HepG2 (cell line): Measurements from ENCODE around the gene TADA3. TPM values are rescaled to one million over a fixed set of nuclear protein-coding genes. Genes with fewer than 3 reads are reported as not detected.

Experiments
- FOXO1 ChIP-seq: sonication (generic); formaldehyde crosslinking; IDR thresholded peaks from 2 replicates; pipeline ENCODE4 v1.4.0; 2020; ENCODE audit warnings: missing genetic modification reagents
- HNRNPH1 ChIP-seq: fragments of 200-400 bp; formaldehyde crosslinking; optimal IDR thresholded peaks from 2 replicates; pipeline ENCODE3; 2017; ENCODE audit warnings: mild to moderate bottlenecking, low read depth, low read length
- HNRNPK ChIP-seq: fragments of 200-400 bp; formaldehyde crosslinking; IDR thresholded peaks from 2 replicates; pipeline ENCODE4 v1.6.1; 2018; ENCODE audit warnings: low read length, low read depth, moderate library complexity, mild to moderate bottlenecking; ENCODE audit not compliant: poor library complexity, severe bottlenecking
- HOXA9 ChIP-seq: sonication (generic); formaldehyde crosslinking; IDR thresholded peaks from 2 replicates; pipeline ENCODE4 v1.8.1; 2022; ENCODE audit warnings: missing genetic modification reagents, mild to moderate bottlenecking, moderate library complexity, borderline replicate concordance
- NCOR1 ChIP-seq: fragments of 200-600 bp; sonication (generic); IDR thresholded peaks from 2 replicates; pipeline ENCODE4 v1.7.0; 2017; ENCODE audit warnings: antibody characterized with exemption, low read length, borderline replicate concordance
- NFE2 ChIP-seq: sonication (generic); formaldehyde crosslinking; IDR thresholded peaks from 2 replicates; pipeline ENCODE4 v1.4.0; 2020; ENCODE audit warnings: missing genetic modification reagents
- PAWR ChIP-seq: sonication (generic); formaldehyde crosslinking; IDR thresholded peaks from 2 replicates; pipeline ENCODE4 v1.4.0; 2020; ENCODE audit warnings: missing genetic modification reagents, mild to moderate bottlenecking, borderline replicate concordance
- POGZ ChIP-seq: sonication (generic); formaldehyde crosslinking; IDR thresholded peaks from 2 replicates; pipeline ENCODE4 v1.4.0; 2020; ENCODE audit warnings: mild to moderate bottlenecking, missing genetic modification reagents
- REPIN1 ChIP-seq: sonication (generic); formaldehyde crosslinking; IDR thresholded peaks from 2 replicates; pipeline ENCODE4 v1.8.0; 2022; ENCODE audit warnings: missing genetic modification reagents, low read depth, mild to moderate bottlenecking, borderline replicate concordance
- TRAFD1 ChIP-seq: sonication (generic); formaldehyde crosslinking; IDR thresholded peaks from 2 replicates; pipeline ENCODE4 v1.5.1; 2020; ENCODE audit warnings: missing genetic modification reagents, mild to moderate bottlenecking, borderline replicate concordance
- ZBTB33 ChIP-seq: sonication (generic); formaldehyde crosslinking; IDR thresholded peaks from 2 replicates; pipeline ENCODE4 v1.4.0; 2020; ENCODE audit warnings: missing genetic modification reagents
- ZBTB7A ChIP-seq: sonication (generic); formaldehyde crosslinking; IDR thresholded peaks from 2 replicates; pipeline ENCODE4 v1.8.0; 2022; ENCODE audit warnings: mild to moderate bottlenecking, missing genetic modification reagents
- ZC3H4 ChIP-seq: sonication (generic); formaldehyde crosslinking; IDR thresholded peaks from 2 replicates; pipeline ENCODE4 v1.4.0; 2020; ENCODE audit warnings: missing genetic modification reagents, borderline replicate concordance
- ZKSCAN8 ChIP-seq: IDR thresholded peaks from 2 replicates; pipeline ENCODE4 v1.6.1; 2016; ENCODE audit warnings: borderline replicate concordance, missing genetic modification reagents, missing compliant biosample characterization
- ZMYM3 ChIP-seq: sonication (generic); formaldehyde crosslinking; IDR thresholded peaks from 2 replicates; pipeline ENCODE4 v1.5.1; 2020; ENCODE audit warnings: mild to moderate bottlenecking, missing genetic modification reagents
- ZNF160 ChIP-seq: sonication (generic); formaldehyde crosslinking; IDR thresholded peaks from 2 replicates; pipeline ENCODE4 v1.8.0; 2022; ENCODE audit warnings: mild to moderate bottlenecking, inconsistent platforms, missing genetic modification reagents
- ZNF350 ChIP-seq: sonication (generic); formaldehyde crosslinking; IDR thresholded peaks from 2 replicates; pipeline ENCODE4 v1.4.0; 2020; ENCODE audit warnings: mild to moderate bottlenecking, low read depth, missing genetic modification reagents, borderline replicate concordance
- ZNF501 ChIP-seq: sonication (generic); formaldehyde crosslinking; IDR thresholded peaks from 2 replicates; pipeline ENCODE4 v1.5.1; 2020; ENCODE audit warnings: mild to moderate bottlenecking, moderate library complexity, missing genetic modification reagents
- ZNF556 ChIP-seq: sonication (generic); formaldehyde crosslinking; IDR thresholded peaks from 2 replicates; pipeline ENCODE4 v1.4.0; 2020; ENCODE audit warnings: mild to moderate bottlenecking, missing genetic modification reagents, borderline replicate concordance
- ZNF850 ChIP-seq: sonication (generic); formaldehyde crosslinking; conservative IDR thresholded peaks from 2 replicates; pipeline ENCODE4 v1.9.0; 2021; ENCODE audit warnings: mild to moderate bottlenecking, missing genetic modification reagents
- ZSCAN12 ChIP-seq: sonication (generic); formaldehyde crosslinking; IDR thresholded peaks from 2 replicates; pipeline ENCODE4 v1.9.0; 2021; ENCODE audit warnings: mild to moderate bottlenecking, missing genetic modification reagents
- polyA plus RNA-seq, 8 experiments: library from polyadenylated mRNA; depleted of rRNA in 3 of 8; stranded (reverse) in 7 of 8; unstranded in 1 of 8; fragments of >200 nt; fragmentation: Illumina TruSeq in 4 of 8; extraction: Trizol in 4 of 8; gene quantifications; 2 replicates each; pipeline versions ENCODE4 v1.2.1 to v1.2.3, GENCODE V29; 2011 to 2016; ENCODE audit warnings: low read depth in 4 of 8, missing spikeins in 1 of 8, mixed read lengths in 1 of 8; ENCODE audit not compliant: insufficient read depth in 1 of 8
- total RNA-seq, 5 experiments: library from RNA; depleted of rRNA; stranded (reverse); fragments of >200 nt; fragmentation: Illumina TruSeq; extraction: Trizol; gene quantifications; 2 replicates each; pipeline ENCODE4 v1.2.3, GENCODE V29; 2016; ENCODE audit warnings: low read depth in 1 of 5
- TF ChIP-seq, protein P1 (sequence below): sonication (generic); formaldehyde crosslinking; IDR thresholded peaks from 2 replicates; pipeline ENCODE4 v1.8.1; 2023; ENCODE audit warnings: mild to moderate bottlenecking, moderate library complexity, missing genetic modification reagents
- TF ChIP-seq, protein P2 (sequence below): sonication (generic); formaldehyde crosslinking; conservative IDR thresholded peaks from 2 replicates; pipeline ENCODE4 v1.8.0; 2022; ENCODE audit warnings: mild to moderate bottlenecking, moderate library complexity, missing genetic modification reagents

TADA3 gene
- total and polyA plus RNA-seq, 2 of the 13 experiments (the other 11 are each of a cell fraction or from before 2014, with no cell fraction given), result 32.1 to 37.1 TPM

- TF ChIP-seq ZNF501 (peak; percentile 73; the same call in 1 of the 2 replicates), HOXA9 (no peak; the same call in 1 of the 2 replicates), NFE2 (CRISPR knock-in tag) (no peak), REPIN1 (CRISPR knock-in tag) (0 out of 2 replicates have a peak, but pooled peaks have one; percentile 35), TRAFD1 (no peak), ZNF350 (CRISPR knock-in tag) (no peak), ZNF556 (peak; percentile 64; the same call in 1 of the 2 replicates), HNRNPK (no peak), ZMYM3 (CRISPR knock-in tag) (no peak), FOXO1 (peak; percentile 58; the same call in 1 of the 2 replicates), ZBTB7A (CRISPR knock-in tag) (no peak), ZBTB33 (CRISPR knock-in tag) (no peak), ZNF850 (CRISPR knock-in tag) (no peak), POGZ (CRISPR knock-in tag) (no peak), ZSCAN12 (no peak), ZKSCAN8 (CRISPR knock-in tag) (no peak), ZNF160 (CRISPR knock-in tag) (no peak), NCOR1 (no peak), ZC3H4 (no peak), PAWR (CRISPR knock-in tag) (no peak), HNRNPH1 (no peak)
- TF ChIP-seq, protein P1, sequence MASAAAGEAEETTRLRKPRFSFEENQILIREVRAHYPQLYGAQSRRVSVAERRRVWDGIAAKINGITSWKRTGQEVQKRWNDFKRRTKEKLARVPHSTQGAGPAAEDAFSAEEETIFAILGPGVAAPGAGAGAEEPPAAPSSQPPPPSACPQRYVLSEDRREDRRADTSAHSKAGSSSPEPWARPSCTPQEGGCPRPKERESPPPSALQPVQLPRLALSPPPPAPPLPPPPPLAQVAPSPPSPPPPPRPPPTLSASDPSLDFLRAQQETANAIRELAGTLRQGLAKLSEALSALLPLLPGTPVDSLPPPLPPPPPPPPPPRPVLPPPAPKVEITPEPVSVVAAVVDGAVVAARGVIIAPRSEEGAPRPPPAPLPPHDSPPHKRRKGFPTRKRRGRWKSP, result no peak; the same call in 1 of the 2 replicates
- TF ChIP-seq, protein P2, sequence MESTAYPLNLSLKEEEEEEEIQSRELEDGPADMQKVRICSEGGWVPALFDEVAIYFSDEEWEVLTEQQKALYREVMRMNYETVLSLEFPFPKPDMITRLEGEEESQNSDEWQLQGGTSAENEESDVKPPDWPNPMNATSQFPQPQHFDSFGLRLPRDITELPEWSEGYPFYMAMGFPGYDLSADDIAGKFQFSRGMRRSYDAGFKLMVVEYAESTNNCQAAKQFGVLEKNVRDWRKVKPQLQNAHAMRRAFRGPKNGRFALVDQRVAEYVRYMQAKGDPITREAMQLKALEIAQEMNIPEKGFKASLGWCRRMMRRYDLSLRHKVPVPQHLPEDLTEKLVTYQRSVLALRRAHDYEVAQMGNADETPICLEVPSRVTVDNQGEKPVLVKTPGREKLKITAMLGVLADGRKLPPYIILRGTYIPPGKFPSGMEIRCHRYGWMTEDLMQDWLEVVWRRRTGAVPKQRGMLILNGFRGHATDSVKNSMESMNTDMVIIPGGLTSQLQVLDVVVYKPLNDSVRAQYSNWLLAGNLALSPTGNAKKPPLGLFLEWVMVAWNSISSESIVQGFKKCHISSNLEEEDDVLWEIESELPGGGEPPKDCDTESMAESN (CRISPR knock-in tag), result no peak
Observed at GRCh38 chr3:9769426-9770275, 22.6 kb downstream of the TADA3 start, which contains the start of gene CAMK1 (continued).
